Progenitor cell of endocrine pancreas (in vitro differentiated cells): ENCODE results near the gene EHF. TPM values are rescaled to one million over a fixed set of nuclear protein-coding genes. Genes with fewer than 3 reads are reported as not detected.

Experiments
- DNase-seq: peaks from one replicate; pipeline ENCODE4 v3.0.0; 2021; ENCODE audit warnings: low spot score; ENCODE audit not compliant: unreplicated experiment
- H3K27ac Mint-ChIP-seq: 2 replicates; pipeline ENCODE4 v1.8.0; 2021; ENCODE audit warnings: mild to moderate bottlenecking, moderate library complexity, mixed read lengths
- H3K27me3 Mint-ChIP-seq: 2 replicates; pipeline ENCODE4 v1.8.0; 2021; ENCODE audit warnings: mixed read lengths
- H3K36me3 Mint-ChIP-seq: 2 replicates; pipeline ENCODE4 v1.8.0; 2022; ENCODE audit warnings: mixed read lengths; ENCODE audit not compliant: insufficient read depth
- H3K4me1 Mint-ChIP-seq: 2 replicates; pipeline ENCODE4 v1.8.0; 2021; ENCODE audit warnings: low read depth, mixed read lengths
- H3K4me3 Mint-ChIP-seq: 2 replicates; pipeline ENCODE4 v1.8.0; 2021; ENCODE audit warnings: low read depth, mild to moderate bottlenecking, moderate library complexity, mixed read lengths
- H3K9me3 Mint-ChIP-seq: 2 replicates; pipeline ENCODE4 v1.8.0; 2021; ENCODE audit warnings: low read depth, mixed read lengths
- total RNA-seq: library from RNA; stranded (reverse); gene quantifications from 2 replicates; pipeline ENCODE4 v1.2.1, GENCODE V29; 2021
- TF ChIP-seq, protein P1 (sequence below): fragments of 200-600 bp; sonication (generic); IDR thresholded peaks from one replicate; pipeline ENCODE4 v1.5.0; 2021; ENCODE audit warnings: antibody characterized with exemption, mild to moderate bottlenecking; ENCODE audit not compliant: unreplicated experiment

EHF gene
- total RNA-seq, 1 donor from 2014 or later: 18.6 TPM

DNA sequence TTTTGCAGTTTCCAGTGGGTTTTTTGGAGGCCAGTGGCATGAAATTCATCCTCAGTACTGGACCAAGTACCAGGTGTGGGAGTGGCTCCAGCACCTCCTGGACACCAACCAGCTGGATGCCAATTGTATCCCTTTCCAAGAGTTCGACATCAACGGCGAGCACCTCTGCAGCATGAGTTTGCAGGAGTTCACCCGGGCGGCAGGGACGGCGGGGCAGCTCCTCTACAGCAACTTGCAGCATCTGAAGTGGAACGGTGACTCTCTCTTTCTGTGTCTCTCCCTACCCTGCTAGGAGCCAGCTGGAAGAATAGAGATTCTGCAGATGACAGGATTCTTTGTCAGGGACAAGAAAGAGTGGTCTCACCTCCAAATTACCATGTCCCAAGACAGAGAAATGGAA lies 25.5 kb downstream of the EHF start:
- no peaks in the 10 kb centered on the region for H3K27me3 Mint-ChIP-seq
- peaks cover 28% of the 10 kb centered on the region for H3K4me1 Mint-ChIP-seq
- H3K36me3 Mint-ChIP-seq: peaks cover 20% of the 10 kb centered on the region
- no peaks in the 10 kb centered on the region for H3K9me3 Mint-ChIP-seq
- no peak for DNase-seq
- TF ChIP-seq, protein P1, sequence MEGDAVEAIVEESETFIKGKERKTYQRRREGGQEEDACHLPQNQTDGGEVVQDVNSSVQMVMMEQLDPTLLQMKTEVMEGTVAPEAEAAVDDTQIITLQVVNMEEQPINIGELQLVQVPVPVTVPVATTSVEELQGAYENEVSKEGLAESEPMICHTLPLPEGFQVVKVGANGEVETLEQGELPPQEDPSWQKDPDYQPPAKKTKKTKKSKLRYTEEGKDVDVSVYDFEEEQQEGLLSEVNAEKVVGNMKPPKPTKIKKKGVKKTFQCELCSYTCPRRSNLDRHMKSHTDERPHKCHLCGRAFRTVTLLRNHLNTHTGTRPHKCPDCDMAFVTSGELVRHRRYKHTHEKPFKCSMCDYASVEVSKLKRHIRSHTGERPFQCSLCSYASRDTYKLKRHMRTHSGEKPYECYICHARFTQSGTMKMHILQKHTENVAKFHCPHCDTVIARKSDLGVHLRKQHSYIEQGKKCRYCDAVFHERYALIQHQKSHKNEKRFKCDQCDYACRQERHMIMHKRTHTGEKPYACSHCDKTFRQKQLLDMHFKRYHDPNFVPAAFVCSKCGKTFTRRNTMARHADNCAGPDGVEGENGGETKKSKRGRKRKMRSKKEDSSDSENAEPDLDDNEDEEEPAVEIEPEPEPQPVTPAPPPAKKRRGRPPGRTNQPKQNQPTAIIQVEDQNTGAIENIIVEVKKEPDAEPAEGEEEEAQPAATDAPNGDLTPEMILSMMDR: no peak
- H3K4me3 Mint-ChIP-seq: no peak overlapping the region
- H3K27ac Mint-ChIP-seq: no peak overlapping the region

DNA sequence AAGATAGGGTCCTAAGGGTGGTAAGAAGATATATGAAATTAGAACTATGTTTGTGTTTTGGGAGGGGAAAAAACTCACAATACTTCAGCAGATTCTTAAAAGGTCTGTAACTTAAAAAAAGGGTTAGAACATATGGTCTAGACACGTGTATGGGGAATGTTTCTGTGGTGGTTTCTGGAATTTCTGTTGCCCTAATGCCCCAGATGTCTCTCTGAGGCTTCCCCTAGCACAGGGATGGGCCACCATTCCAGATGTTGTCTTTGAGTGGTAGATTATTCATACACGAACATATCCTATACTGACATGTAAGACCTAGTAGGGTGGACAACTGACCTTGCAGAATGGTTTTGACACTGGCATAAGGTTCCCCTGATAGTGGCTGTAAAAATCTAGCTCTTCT lies 26.2 kb downstream of the EHF start:
- no peak overlapping the region for H3K27ac Mint-ChIP-seq
- TF ChIP-seq, protein P1: no peak
- H3K36me3 Mint-ChIP-seq: peaks cover 23% of the 10 kb centered on the region
- H3K4me3 Mint-ChIP-seq: no peak overlapping the region
- DNase-seq: no peak
- H3K9me3 Mint-ChIP-seq: no peaks in the 10 kb centered on the region
- H3K4me1 Mint-ChIP-seq: peaks cover 26% of the 10 kb centered on the region
- H3K27me3 Mint-ChIP-seq: no peaks in the 10 kb centered on the region

DNA sequence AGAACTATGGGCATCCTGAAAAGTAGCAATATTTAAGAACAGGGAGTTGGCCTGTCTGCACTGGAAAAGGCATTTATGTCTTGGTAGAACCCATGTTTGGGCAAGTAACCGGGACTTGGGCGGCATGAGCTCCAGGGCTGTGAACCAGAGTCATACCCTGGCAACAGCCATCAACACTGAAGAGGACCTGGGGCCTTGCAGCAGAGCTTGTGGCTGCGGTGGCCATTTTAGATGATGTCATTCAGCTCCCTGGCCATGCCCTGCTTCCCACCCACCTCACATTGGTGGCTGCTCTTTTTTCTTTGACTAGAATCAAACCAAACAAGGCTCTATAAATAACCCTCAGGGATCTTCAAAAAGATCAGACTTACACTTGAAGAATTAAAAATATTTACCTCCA lies 26.6 kb downstream of the EHF start:
- Mint-ChIP-seq H3K4me3 (no peak overlapping the region), H3K36me3 (peaks cover 25% of the 10 kb centered on the region), H3K4me1 (peaks cover 22% of the 10 kb centered on the region), H3K27me3 (no peaks in the 10 kb centered on the region), H3K9me3 (no peaks in the 10 kb centered on the region), H3K27ac (no peak overlapping the region)
- DNase-seq: no peak
- TF ChIP-seq, protein P1: no peak

DNA sequence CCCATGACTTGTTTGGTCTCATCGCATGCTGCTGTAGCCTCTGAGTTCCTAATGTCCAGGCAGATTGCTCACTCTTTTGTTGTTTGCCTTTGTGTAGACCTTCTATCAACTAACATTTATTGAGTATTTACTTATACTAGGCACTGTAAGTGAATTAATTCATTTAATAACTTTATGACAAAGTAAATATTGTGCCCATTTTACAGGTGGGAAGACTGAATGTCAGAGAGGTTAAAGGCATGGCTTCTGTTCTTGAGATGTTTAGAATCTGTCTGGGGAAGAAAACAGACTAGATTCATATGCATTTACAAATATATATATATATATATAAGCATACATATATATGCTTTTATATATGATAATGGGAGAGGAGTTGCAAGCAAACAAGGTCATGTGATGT lies 27.1 kb downstream of the EHF start:
- H3K4me1 Mint-ChIP-seq: peaks cover 18% of the 10 kb centered on the region
- no peak for DNase-seq
- no peak overlapping the region for H3K27ac Mint-ChIP-seq
- H3K4me3 Mint-ChIP-seq: no peak overlapping the region
- no peaks in the 10 kb centered on the region for H3K27me3 Mint-ChIP-seq
- peaks cover 25% of the 10 kb centered on the region for H3K36me3 Mint-ChIP-seq
- TF ChIP-seq, protein P1: no peak
- H3K9me3 Mint-ChIP-seq: no peaks in the 10 kb centered on the region

DNA sequence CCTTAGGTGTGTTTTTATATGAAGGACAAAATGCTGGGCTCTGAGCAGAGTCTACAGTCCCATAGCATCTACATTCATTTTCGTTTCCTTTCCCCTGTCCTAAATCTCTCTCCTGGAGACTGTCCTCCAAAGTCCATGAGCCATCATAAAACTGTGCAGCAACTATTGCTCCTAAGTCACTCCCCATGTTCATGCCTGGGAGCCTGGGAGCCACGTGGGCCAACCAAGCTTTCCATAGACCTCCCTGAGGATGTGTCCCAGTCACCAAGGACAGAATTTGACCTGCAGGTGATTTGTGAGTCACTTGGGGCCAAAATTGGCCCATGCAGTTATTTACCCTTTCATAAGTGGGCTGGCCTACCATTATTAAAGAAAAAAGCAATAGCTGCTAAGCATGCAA lies 28.7 kb downstream of the EHF start:
- DNase-seq: no peak
- TF ChIP-seq, protein P1: no peak
- no peak overlapping the region for H3K4me3 Mint-ChIP-seq
- no peaks in the 10 kb centered on the region for H3K27me3 Mint-ChIP-seq
- H3K4me1 Mint-ChIP-seq: peaks cover 28% of the 10 kb centered on the region
- no peaks in the 10 kb centered on the region for H3K9me3 Mint-ChIP-seq
- H3K36me3 Mint-ChIP-seq: peaks cover 22% of the 10 kb centered on the region
- H3K27ac Mint-ChIP-seq: no peak overlapping the region

DNA sequence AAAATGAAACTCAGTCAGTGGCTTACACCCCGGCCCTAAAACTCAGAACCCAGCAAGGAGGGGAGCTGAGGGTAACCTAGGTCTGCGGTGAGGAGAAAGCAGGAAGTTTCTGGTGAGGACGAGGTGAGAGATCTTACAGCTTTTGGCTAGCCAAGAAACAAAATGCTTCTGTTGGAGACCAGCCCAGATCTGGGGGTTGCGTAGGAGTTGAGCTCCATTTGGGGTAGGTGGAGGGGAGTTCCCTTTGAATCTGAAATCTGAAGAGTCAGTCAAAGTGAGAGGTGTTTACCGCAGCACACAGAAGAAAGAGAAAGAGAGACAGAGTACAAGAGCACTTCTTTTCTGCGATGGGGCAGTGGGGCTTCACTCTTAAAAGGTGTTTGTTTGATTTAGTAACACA lies 29.6 kb downstream of the EHF start:
- Mint-ChIP-seq H3K9me3 (no peaks in the 10 kb centered on the region), H3K36me3 (peaks cover 19% of the 10 kb centered on the region), H3K27me3 (no peaks in the 10 kb centered on the region), H3K4me3 (no peak overlapping the region), H3K4me1 (peaks cover 34% of the 10 kb centered on the region), H3K27ac (no peak overlapping the region)
- TF ChIP-seq, protein P1: no peak
- no peak for DNase-seq
